CD4-positive, alpha-beta T cell (primary cell): ENCODE data around the gene GALNT10. TPM values are rescaled to one million over a fixed set of nuclear protein-coding genes. Genes with fewer than 3 reads are reported as not detected.

Source experiments
- ATAC-seq: fragments of 200-7000 bp; cut with Tn5 transposase; one replicate; pipeline ENCODE4 v1.10.0; 2022; ENCODE audit warnings: mild to moderate bottlenecking; ENCODE audit not compliant: poor library complexity
- CTCF ChIA-PET: fragments of 350-600 bp; sonication (Branson Sonifier 250); formaldehyde crosslinking; loops from one replicate; lab custom pipeline; 2021; ENCODE audit warnings: antibody characterized with exemption, inconsistent platforms; lab: Charles Lee
- POLR2A ChIA-PET: fragments of 350-600 bp; sonication (Branson Sonifier 250); formaldehyde crosslinking; loops from one replicate; lab custom pipeline; 2021; ENCODE audit warnings: antibody characterized with exemption, inconsistent platforms; lab: Charles Lee
- DNase-seq, 14 experiments: peaks; one replicate each; pipeline ENCODE4 v3.0.0-alpha.2; 2013 to 2020; ENCODE audit warnings: mixed read lengths in 2 of 14
- H3K27ac ChIP-seq, 2 donors: one replicate each; pipeline versions ENCODE4 v1.5.1 to v1.7.0; 2013; ENCODE audit warnings: low read length in 2 of 2, low read depth in 1 of 2, mild to moderate bottlenecking in 1 of 2
- H3K27me3 ChIP-seq, 2 experiments: 1 replicate in 1 of 2; 2 replicates in 1 of 2; pipeline versions ENCODE4 v1.6.1 to v1.7.0; 2013; ENCODE audit warnings: low read length in 2 of 2, control low read depth in 1 of 2, mild to moderate bottlenecking in 1 of 2, moderate library complexity in 1 of 2; ENCODE audit not compliant: insufficient read depth in 2 of 2, control insufficient read depth in 1 of 2
- H3K36me3 ChIP-seq: one replicate; pipeline ENCODE4 v1.6.1; 2013; ENCODE audit warnings: low read length, control low read depth; ENCODE audit not compliant: insufficient read depth
- H3K4me1 ChIP-seq: one replicate; pipeline ENCODE4 v1.6.1; 2013; ENCODE audit warnings: low read length, control low read depth; ENCODE audit not compliant: insufficient read depth
- H3K4me3 ChIP-seq: one replicate; pipeline ENCODE4 v1.5.1; 2013; ENCODE audit warnings: mild to moderate bottlenecking, low read length, moderate library complexity
- H3K9me3 ChIP-seq, 2 experiments: 1 replicate in 1 of 2; 2 replicates in 1 of 2; pipeline versions ENCODE4 v1.6.1 to v1.7.0; 2013; ENCODE audit warnings: low read length in 2 of 2, mild to moderate bottlenecking in 2 of 2, control low read depth in 1 of 2, moderate library complexity in 1 of 2; ENCODE audit not compliant: control insufficient read depth in 1 of 2, insufficient read depth in 1 of 2
- H3K27ac Mint-ChIP-seq: one replicate; pipeline ENCODE4 v1.8.0; 2020; ENCODE audit warnings: mixed read lengths
- H3K27me3 Mint-ChIP-seq: one replicate; pipeline ENCODE4 v1.8.0; 2021; ENCODE audit warnings: mixed read lengths
- H3K36me3 Mint-ChIP-seq: one replicate; pipeline ENCODE4 v1.8.0; 2021; ENCODE audit warnings: low read depth, mixed read lengths
- H3K4me1 Mint-ChIP-seq: one replicate; pipeline ENCODE4 v1.8.0; 2021; ENCODE audit warnings: low read depth, mixed read lengths
- H3K4me3 Mint-ChIP-seq: one replicate; pipeline ENCODE4 v1.8.0; 2020; ENCODE audit warnings: mild to moderate bottlenecking, mixed read lengths
- H3K9me3 Mint-ChIP-seq: one replicate; pipeline ENCODE4 v1.8.0; 2020; ENCODE audit warnings: mixed read lengths
- intact Hi-C, 2 experiments: fragments of 100-400 bp; cut with DNase I in 1 of 2; cut with micrococcal nuclease in 1 of 2; formaldehyde crosslinking; loops; one replicate each; pipeline versions ENCODE4 v1.15.1 to v1.9.0; 2023 to 2025; cut with DNase I, micrococcal nuclease
- total RNA-seq, 174 experiments: library from RNA in 2 of 174; stranded (reverse) in 2 of 174; gene quantifications; one replicate each; pipeline ENCODE4 v1.2.3 and lab custom pipeline; 2021 to 2026
- TF ChIP-seq, protein P1 (sequence below): fragments of 200-600 bp; IDR thresholded peaks from one replicate; pipeline ENCODE4 v1.8.0; 2022; ENCODE audit warnings: antibody characterized with exemption, mild to moderate bottlenecking

GALNT10 gene
- total RNA-seq, 2 experiments from 2014 or later, result 21.7 to 23.0 TPM

DNA sequence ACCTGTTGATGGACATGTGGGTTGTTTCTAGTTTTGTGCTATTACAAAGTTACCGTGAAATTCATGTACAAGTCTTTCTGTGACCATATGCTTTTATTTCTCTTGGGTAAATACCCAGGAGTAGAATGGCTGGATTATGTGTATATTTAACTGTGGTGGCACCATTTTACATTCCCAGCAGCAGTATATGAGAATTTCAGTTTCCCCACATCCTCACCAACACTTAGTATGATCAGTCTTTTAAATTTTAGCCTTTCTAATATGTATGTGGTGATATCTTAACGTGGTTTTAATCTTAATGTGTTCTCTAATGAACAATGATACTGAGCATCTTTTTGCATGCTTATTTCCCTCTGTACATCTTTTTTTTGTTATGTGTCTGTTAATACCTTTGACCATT lies 36.6 kb downstream of the GALNT10 start:
- H3K4me3 ChIP-seq, result no peak overlapping the region
- Mint-ChIP-seq H3K4me1 (peaks cover 31% of the 10 kb centered on the region), H3K4me3 (no peak overlapping the region), H3K27ac (no peak overlapping the region), H3K27me3 (no peaks in the 10 kb centered on the region), H3K9me3 (peaks cover 14% of the 10 kb centered on the region), H3K36me3 (peaks cover 28% of the 10 kb centered on the region)
- TF ChIP-seq, protein P1, sequence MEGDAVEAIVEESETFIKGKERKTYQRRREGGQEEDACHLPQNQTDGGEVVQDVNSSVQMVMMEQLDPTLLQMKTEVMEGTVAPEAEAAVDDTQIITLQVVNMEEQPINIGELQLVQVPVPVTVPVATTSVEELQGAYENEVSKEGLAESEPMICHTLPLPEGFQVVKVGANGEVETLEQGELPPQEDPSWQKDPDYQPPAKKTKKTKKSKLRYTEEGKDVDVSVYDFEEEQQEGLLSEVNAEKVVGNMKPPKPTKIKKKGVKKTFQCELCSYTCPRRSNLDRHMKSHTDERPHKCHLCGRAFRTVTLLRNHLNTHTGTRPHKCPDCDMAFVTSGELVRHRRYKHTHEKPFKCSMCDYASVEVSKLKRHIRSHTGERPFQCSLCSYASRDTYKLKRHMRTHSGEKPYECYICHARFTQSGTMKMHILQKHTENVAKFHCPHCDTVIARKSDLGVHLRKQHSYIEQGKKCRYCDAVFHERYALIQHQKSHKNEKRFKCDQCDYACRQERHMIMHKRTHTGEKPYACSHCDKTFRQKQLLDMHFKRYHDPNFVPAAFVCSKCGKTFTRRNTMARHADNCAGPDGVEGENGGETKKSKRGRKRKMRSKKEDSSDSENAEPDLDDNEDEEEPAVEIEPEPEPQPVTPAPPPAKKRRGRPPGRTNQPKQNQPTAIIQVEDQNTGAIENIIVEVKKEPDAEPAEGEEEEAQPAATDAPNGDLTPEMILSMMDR, result no peak
- POLR2A ChIA-PET, result no interaction called here
- no peak overlapping the region for H3K27ac ChIP-seq
- H3K4me1 ChIP-seq, result no peaks in the 10 kb centered on the region
- H3K9me3 ChIP-seq, result no peaks in the 10 kb centered on the region
- CTCF ChIA-PET, result no interaction called here
- peaks cover 9% of the 10 kb centered on the region for H3K36me3 ChIP-seq
- DNase-seq (no peak), ATAC-seq (no peak)
- intact Hi-C loops, result no loop called here
- no peaks in the 10 kb centered on the region for H3K27me3 ChIP-seq

DNA sequence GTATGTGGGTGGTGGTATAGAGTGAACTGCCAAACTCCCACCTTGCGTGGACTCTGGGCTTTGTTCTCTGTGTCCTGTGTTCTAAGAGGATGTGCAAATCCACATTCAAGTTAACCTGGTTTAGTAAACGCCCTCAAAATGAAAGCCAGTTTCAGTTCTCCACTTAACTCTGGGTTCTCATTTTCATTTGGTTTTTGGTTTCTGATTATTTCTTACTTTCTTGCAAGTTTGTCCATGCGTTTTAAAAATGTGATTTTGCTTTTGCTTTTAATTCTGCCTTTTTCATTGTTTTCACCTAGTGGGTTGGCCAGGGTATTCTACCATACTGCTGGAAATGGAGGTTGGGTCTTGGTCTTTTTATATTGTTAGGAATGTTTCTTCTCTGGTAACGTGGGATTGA lies 38.2 kb downstream of the GALNT10 start:
- no peaks in the 10 kb centered on the region for H3K9me3 ChIP-seq
- POLR2A ChIA-PET, result no interaction called here
- Mint-ChIP-seq H3K9me3 (peaks cover 14% of the 10 kb centered on the region), H3K27me3 (no peaks in the 10 kb centered on the region), H3K4me3 (no peak overlapping the region), H3K27ac (no peak overlapping the region), H3K36me3 (peaks cover 28% of the 10 kb centered on the region), H3K4me1 (peaks cover 16% of the 10 kb centered on the region)
- no peaks in the 10 kb centered on the region for H3K27me3 ChIP-seq
- intact Hi-C loops, result no loop called here
- no peaks in the 10 kb centered on the region for H3K4me1 ChIP-seq
- ATAC-seq (no peak), DNase-seq (peak in 1 of 14 experiments; percentile 3)
- no peak overlapping the region for H3K27ac ChIP-seq
- no peak overlapping the region for H3K4me3 ChIP-seq
- H3K36me3 ChIP-seq, result peaks cover 9% of the 10 kb centered on the region
- TF ChIP-seq, protein P1, result no peak
- CTCF ChIA-PET, result no interaction called here

DNA sequence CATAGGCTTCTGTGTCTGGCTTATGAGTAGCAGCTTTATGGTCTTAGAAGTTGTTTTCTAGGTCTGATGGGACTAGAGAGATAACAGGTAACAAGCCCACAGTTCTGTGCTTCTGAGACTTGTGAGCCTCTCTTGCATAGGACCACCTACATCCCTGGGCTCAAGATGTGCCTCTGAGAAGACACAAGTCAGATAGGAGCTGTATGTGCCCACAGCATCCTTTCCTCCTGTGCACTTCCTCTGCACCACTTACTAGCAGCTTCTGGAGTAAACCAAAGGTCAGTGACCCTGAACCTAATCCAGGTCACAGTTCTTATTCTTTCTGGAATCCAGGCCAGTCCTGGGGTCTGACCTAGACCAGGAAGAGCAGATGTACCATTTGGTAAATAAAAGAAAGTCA lies 40.0 kb downstream of the GALNT10 start:
- no peak overlapping the region for H3K4me3 ChIP-seq
- no peak overlapping the region for H3K27ac ChIP-seq
- H3K4me3 Mint-ChIP-seq, result no peak overlapping the region
- H3K36me3 Mint-ChIP-seq, result peaks cover 28% of the 10 kb centered on the region
- H3K27ac Mint-ChIP-seq, result no peak overlapping the region
- no peak for ATAC-seq
- TF ChIP-seq, protein P1, result no peak
- no peaks in the 10 kb centered on the region for H3K27me3 ChIP-seq
- H3K9me3 ChIP-seq, result no peaks in the 10 kb centered on the region
- H3K27me3 Mint-ChIP-seq, result no peaks in the 10 kb centered on the region
- H3K36me3 ChIP-seq, result peaks cover 9% of the 10 kb centered on the region
- POLR2A ChIA-PET, result no interaction called here
- intact Hi-C loops, result no loop called here
- CTCF ChIA-PET, result no interaction called here
- H3K9me3 Mint-ChIP-seq, result peaks cover 14% of the 10 kb centered on the region
- peaks cover 23% of the 10 kb centered on the region for H3K4me1 Mint-ChIP-seq
- no peaks in the 10 kb centered on the region for H3K4me1 ChIP-seq
- DNase-seq, result no peak
